ENCODE results near the gene CPXM1.

CPXM1 gene

DNA sequence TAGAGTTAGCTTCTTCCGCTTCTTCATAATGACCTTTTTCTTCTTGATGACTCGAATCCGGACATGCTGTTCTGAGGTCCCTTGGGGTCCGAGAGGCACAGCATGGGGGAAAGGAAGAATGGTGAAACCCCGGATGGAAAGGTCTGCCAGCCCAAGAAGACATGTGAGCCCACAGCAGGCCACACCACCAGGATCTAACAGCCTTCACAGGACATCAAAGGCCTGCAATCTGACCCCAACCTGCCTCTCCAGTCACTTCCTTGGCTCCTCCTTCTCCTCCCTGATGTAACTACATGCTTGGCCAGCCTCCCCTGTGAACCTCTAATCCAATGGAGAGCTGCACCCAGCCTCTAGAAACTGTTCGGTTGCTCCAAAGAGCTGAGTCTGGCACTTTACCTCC, 1.6 kb downstream of the CPXM1 start:
- peaks cover 25% of the 10 kb centered on the region for H3K27me3 Mint-ChIP-seq
- H3K4me1 Mint-ChIP-seq (ENCODE audit: low read depth): peaks cover 23% of the 10 kb centered on the region
- H3K27ac Mint-ChIP-seq: no peak overlapping the region
- H3K4me3 Mint-ChIP-seq: peak overlapping the region; percentile 97
- H3K36me3 Mint-ChIP-seq: peaks cover 4% of the 10 kb centered on the region
- no peaks in the 10 kb centered on the region for H3K9me3 Mint-ChIP-seq (ENCODE audit: low read depth)

GRCh38 chr20:2798095-2798805, 2.2 kb downstream of the CPXM1 start:
- Mint-ChIP-seq H3K4me3 (no peak overlapping the region), H3K36me3 (peaks cover 5% of the 10 kb centered on the region), H3K4me1 (ENCODE audit: low read depth) (peaks cover 23% of the 10 kb centered on the region), H3K27me3 (peaks cover 27% of the 10 kb centered on the region), H3K27ac (no peak overlapping the region), H3K9me3 (ENCODE audit: low read depth) (no peaks in the 10 kb centered on the region)

- no peak overlapping the region for H3K4me3 Mint-ChIP-seq
- peaks cover 6% of the 10 kb centered on the region for H3K36me3 Mint-ChIP-seq
- peaks cover 24% of the 10 kb centered on the region for H3K27me3 Mint-ChIP-seq
- H3K4me1 Mint-ChIP-seq (ENCODE audit: low read depth): peaks cover 23% of the 10 kb centered on the region
- no peak overlapping the region for H3K27ac Mint-ChIP-seq
- no peaks in the 10 kb centered on the region for H3K9me3 Mint-ChIP-seq (ENCODE audit: low read depth)
These were observed 3.1 kb downstream of the CPXM1 start for GRCh38 chr20:2797136-2797983.

- peaks cover 27% of the 10 kb centered on the region for H3K27me3 Mint-ChIP-seq
- H3K27ac Mint-ChIP-seq: no peak overlapping the region
- peaks cover 20% of the 10 kb centered on the region for H3K4me1 Mint-ChIP-seq (ENCODE audit: low read depth)
- H3K36me3 Mint-ChIP-seq: peaks cover 6% of the 10 kb centered on the region
- H3K4me3 Mint-ChIP-seq: no peak overlapping the region
- H3K9me3 Mint-ChIP-seq (ENCODE audit: low read depth): no peaks in the 10 kb centered on the region
These were observed 4.3 kb downstream of the CPXM1 start for GRCh38 chr20:2796011-2796660.

DNA sequence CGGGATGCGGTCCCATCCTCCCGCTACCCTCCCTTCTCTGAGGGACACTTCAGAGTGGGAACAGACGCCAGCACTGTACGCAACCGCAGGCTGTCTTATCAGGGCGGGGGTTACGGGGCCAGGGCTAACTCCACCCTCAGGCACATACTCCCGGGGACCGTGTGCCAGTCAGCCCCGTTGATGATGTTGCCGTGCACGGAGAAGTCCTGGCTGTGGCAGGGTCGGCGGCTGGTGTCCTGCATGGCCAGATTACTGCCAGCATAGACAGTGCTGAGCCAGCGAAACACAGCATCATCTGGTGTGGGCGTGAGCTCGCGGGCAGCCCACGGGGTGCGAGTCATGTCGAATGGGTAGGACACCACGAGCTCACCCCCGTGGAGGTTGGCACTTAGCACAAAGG, 5.0 kb downstream of the CPXM1 start:
- no peaks in the 10 kb centered on the region for H3K9me3 Mint-ChIP-seq (ENCODE audit: low read depth)
- H3K36me3 Mint-ChIP-seq: peaks cover 6% of the 10 kb centered on the region
- peaks cover 27% of the 10 kb centered on the region for H3K27me3 Mint-ChIP-seq
- peaks cover 15% of the 10 kb centered on the region for H3K4me1 Mint-ChIP-seq (ENCODE audit: low read depth)
- no peak overlapping the region for H3K4me3 Mint-ChIP-seq
- no peak overlapping the region for H3K27ac Mint-ChIP-seq

DNA sequence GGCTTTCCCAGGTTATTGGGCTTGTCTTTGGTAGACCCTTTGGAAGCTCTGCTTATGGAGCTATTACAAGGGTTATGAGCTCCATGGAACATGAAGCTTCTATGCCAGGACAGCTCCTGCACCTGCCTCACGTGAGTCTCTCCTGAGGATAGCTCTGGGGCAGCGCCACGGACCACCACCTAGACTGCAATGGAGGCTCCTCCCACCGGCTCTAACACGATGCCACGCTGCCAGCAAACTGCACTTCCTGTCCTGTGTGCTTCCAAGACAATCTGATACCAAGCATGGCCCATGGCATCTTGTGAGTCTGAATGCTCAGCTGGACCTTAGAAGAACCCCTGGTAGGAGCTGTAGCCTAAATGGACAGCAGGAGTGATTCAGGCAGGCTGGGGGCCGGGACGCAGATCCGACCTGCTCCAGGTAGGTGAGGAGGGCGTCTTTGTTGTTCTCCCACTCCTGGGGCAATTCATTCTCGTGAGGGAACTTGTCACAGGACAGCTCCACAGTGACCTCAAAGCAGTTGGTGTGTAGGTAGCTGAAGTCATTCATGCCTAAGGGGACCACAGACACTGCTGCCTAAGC, 5.5 kb downstream of the CPXM1 start:
- no peaks in the 10 kb centered on the region for H3K9me3 Mint-ChIP-seq (ENCODE audit: low read depth)
- H3K36me3 Mint-ChIP-seq: peaks cover 5% of the 10 kb centered on the region
- H3K27ac Mint-ChIP-seq: no peak overlapping the region
- no peak overlapping the region for H3K4me3 Mint-ChIP-seq
- H3K4me1 Mint-ChIP-seq (ENCODE audit: low read depth): peaks cover 13% of the 10 kb centered on the region
- H3K27me3 Mint-ChIP-seq: peaks cover 26% of the 10 kb centered on the region

DNA sequence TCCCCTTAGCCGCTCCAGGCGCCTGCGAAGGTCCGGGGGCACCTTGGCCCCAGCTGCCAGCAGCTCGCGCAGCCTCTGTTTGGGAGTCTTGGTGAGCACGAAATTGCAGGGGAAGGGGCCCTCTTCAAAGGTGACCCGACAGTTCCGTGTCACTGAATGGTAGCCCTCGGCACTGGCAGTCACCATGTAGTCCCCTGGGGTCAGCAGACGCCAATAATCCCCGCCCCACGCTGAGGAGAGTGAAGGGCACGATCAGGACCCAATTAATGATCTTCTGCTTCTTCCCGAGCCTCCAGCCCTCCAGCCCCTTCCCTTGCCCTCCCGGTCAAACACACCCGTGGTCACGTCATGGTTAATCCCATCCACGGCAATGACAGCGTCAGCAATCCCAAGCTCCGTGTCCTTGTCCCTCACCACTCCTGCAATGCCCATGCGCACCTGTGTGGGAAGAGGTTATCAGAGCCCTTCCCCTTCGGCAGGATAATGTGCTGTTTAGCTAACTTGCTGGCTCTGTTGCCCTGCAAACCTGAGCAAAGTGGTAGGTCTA, 6.2 kb downstream of the CPXM1 start:
- Mint-ChIP-seq H3K27me3 (peaks cover 23% of the 10 kb centered on the region), H3K4me3 (no peak overlapping the region), H3K4me1 (ENCODE audit: low read depth) (peaks cover 6% of the 10 kb centered on the region), H3K36me3 (peaks cover 2% of the 10 kb centered on the region), H3K9me3 (ENCODE audit: low read depth) (no peaks in the 10 kb centered on the region), H3K27ac (no peak overlapping the region)

GRCh38 chr20:2793471-2793870, 7.0 kb downstream of the CPXM1 start:
- H3K36me3 Mint-ChIP-seq: peaks cover 2% of the 10 kb centered on the region
- H3K9me3 Mint-ChIP-seq (ENCODE audit: low read depth): no peaks in the 10 kb centered on the region
- H3K4me3 Mint-ChIP-seq: no peak overlapping the region
- H3K4me1 Mint-ChIP-seq (ENCODE audit: low read depth): peaks cover 2% of the 10 kb centered on the region
- H3K27ac Mint-ChIP-seq: no peak overlapping the region
- peaks cover 17% of the 10 kb centered on the region for H3K27me3 Mint-ChIP-seq

DNA sequence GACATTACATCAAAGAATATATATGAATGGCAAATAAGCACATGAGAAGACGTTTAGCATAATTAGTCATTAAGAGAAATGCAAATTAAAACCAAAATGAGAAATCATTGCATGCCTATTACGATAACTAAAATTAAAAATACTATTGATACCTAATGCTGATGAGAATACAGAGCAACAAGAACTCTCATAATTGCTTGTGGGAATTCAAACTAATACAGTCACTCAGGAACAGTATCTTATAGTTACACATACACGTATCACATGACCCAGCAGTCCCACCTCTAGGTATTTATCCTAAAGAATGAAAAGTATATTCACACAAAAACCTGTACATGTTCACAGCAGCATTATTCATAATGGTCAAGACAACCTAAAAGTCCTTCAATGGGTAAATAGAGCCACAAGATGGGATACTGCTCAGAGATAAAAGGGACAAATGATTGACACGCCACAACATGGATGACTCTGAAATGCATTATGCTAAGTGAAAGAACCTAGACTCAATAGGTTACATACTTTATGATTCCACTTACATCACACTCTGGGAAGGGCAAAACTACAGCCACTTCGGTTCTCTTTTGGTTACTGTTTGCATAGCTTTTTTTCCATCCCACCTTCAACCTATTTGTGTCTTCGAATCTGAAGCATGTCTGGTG, 16.4 kb downstream of the CPXM1 start:
- Mint-ChIP-seq H3K27ac (no peak overlapping the region), H3K4me1 (ENCODE audit: low read depth) (no peaks in the 10 kb centered on the region), H3K36me3 (no peaks in the 10 kb centered on the region), H3K27me3 (peaks cover 14% of the 10 kb centered on the region), H3K4me3 (no peak overlapping the region), H3K9me3 (ENCODE audit: low read depth) (no peaks in the 10 kb centered on the region)

GRCh38 chr20:2780948-2781347, 19.5 kb downstream of the CPXM1 start:
- Mint-ChIP-seq H3K27ac (no peak overlapping the region), H3K27me3 (peaks cover 17% of the 10 kb centered on the region), H3K4me3 (no peak overlapping the region)

DNA sequence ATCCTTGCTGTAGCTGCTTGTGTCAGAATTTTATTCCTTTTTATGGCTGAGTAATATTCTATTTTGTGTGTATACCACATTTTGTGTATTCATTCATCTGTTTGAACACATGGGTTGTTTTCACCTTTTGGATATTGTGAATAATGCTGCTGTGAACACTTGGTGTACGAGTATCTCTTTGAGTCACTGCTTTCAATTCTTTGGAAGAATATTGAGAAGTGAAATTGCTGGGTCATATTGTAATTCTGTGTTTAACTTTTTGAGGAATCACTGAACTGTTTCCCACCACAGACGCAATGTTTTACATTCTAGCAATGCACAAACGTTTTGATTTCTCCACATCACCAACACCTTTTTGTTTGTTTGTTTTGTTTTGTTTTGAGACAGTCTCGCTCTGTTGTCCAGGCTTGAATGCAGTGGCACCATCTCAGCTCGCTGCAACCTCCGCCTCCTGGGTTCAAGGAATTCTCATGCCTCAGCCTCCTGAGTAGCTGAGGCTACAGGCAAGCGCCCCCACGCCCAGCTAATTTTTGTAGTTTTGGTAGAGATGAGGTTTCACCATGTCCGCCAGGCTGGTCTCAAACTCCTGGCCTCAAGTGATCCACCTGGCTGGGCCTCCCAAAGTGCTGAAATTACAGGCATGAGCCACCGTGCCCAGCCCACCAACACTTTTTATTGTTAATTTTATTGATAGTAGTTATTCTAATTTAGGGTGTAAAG, 21.7 kb downstream of the CPXM1 start:
- Mint-ChIP-seq H3K36me3 (no peaks in the 10 kb centered on the region), H3K27me3 (peaks cover 17% of the 10 kb centered on the region), H3K9me3 (ENCODE audit: low read depth) (no peaks in the 10 kb centered on the region), H3K4me1 (ENCODE audit: low read depth) (no peaks in the 10 kb centered on the region), H3K4me3 (no peak overlapping the region), H3K27ac (no peak overlapping the region)

More at GRCh38 chr20:2780948-2781347, 19.5 kb downstream of the CPXM1 start:
- Mint-ChIP-seq H3K36me3 (no peaks in the 10 kb centered on the region), H3K4me1 (ENCODE audit: low read depth) (no peaks in the 10 kb centered on the region), H3K9me3 (ENCODE audit: low read depth) (no peaks in the 10 kb centered on the region)

- Mint-ChIP-seq H3K4me1 (ENCODE audit: low read depth) (peaks cover 2% of the 10 kb centered on the region), H3K36me3 (no peaks in the 10 kb centered on the region), H3K9me3 (ENCODE audit: low read depth) (no peaks in the 10 kb centered on the region), H3K27ac (no peak overlapping the region), H3K4me3 (no peak overlapping the region), H3K27me3 (peaks cover 5% of the 10 kb centered on the region)
These were observed 25.3 kb downstream of the CPXM1 start for GRCh38 chr20:2775139-2775538.

DNA sequence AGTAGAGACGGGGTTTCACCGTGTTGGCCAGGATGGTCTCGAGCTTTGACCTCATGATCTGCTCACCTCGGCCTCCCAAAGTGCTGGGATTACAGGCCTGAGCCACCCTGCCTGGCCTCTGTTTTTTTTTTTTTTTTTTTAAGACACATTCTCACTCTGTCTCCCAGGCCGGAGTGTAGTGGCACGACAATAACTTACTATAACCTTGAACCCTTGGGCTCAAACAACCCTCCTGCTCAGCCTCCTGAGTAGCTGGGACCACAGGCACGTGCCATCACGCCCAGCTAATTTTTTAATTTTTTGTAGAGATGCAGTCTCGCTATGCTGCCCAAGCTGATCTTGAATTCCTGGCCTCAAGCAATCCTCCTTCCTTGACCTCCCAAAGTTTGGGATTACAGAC, 26.6 kb downstream of the CPXM1 start:
- no peak overlapping the region for H3K27ac Mint-ChIP-seq
- H3K4me3 Mint-ChIP-seq: no peak overlapping the region
- peaks cover 3% of the 10 kb centered on the region for H3K27me3 Mint-ChIP-seq
- no peaks in the 10 kb centered on the region for H3K36me3 Mint-ChIP-seq
- peaks cover 2% of the 10 kb centered on the region for H3K4me1 Mint-ChIP-seq (ENCODE audit: low read depth)
- H3K9me3 Mint-ChIP-seq (ENCODE audit: low read depth): no peaks in the 10 kb centered on the region

GRCh38 chr20:2771631-2772080, 28.8 kb downstream of the CPXM1 start:
- no peaks in the 10 kb centered on the region for H3K9me3 Mint-ChIP-seq (ENCODE audit: low read depth)
- H3K27ac Mint-ChIP-seq: no peak overlapping the region
- H3K4me3 Mint-ChIP-seq: no peak overlapping the region
- peaks cover 2% of the 10 kb centered on the region for H3K4me1 Mint-ChIP-seq (ENCODE audit: low read depth)
- H3K27me3 Mint-ChIP-seq: peaks cover 8% of the 10 kb centered on the region
- no peaks in the 10 kb centered on the region for H3K36me3 Mint-ChIP-seq

Measured in activated naive CD8-positive, alpha-beta T cell (primary cell).